Liver (tissue), 9 donors: ENCODE results near the gene TAF1B. TPM values are rescaled to one million over a fixed set of nuclear protein-coding genes. Genes with fewer than 3 reads are reported as not detected.

Experiments used
- DNase-seq: peaks from one replicate; pipeline ENCODE4 v3.0.0-alpha.2; 2017; ENCODE audit warnings: low spot score
- H3K27ac ChIP-seq, 2 donors: one replicate each; pipeline ENCODE4 v1.7.0; 2013; ENCODE audit warnings: inconsistent platforms in 2 of 2, low read length in 2 of 2, control low read depth in 1 of 2, low read depth in 1 of 2, mild to moderate bottlenecking in 1 of 2
- H3K27me3 ChIP-seq, 4 donors: one replicate each; pipeline versions ENCODE4 v1.6.1 to v1.7.0; 2013; ENCODE audit warnings: low read length in 3 of 4, inconsistent platforms in 1 of 4, mild to moderate bottlenecking in 1 of 4, moderate library complexity in 1 of 4; ENCODE audit not compliant: control insufficient read depth in 4 of 4, insufficient read depth in 4 of 4
- H3K36me3 ChIP-seq, 4 donors: one replicate each; pipeline versions ENCODE4 v1.6.1 to v1.7.0; 2013; ENCODE audit warnings: low read length in 3 of 4, mild to moderate bottlenecking in 3 of 4, low read depth in 1 of 4, moderate library complexity in 1 of 4; ENCODE audit not compliant: control insufficient read depth in 4 of 4, insufficient read depth in 3 of 4
- H3K4me1 ChIP-seq, 4 donors: one replicate each; pipeline versions ENCODE4 v1.6.1 to v1.7.0; 2013; ENCODE audit warnings: low read length in 3 of 4, mild to moderate bottlenecking in 3 of 4, moderate library complexity in 1 of 4; ENCODE audit not compliant: control insufficient read depth in 4 of 4, insufficient read depth in 4 of 4
- H3K4me3 ChIP-seq, 3 donors: one replicate each; pipeline versions ENCODE4 v1.6.1 to v1.7.0; 2013; ENCODE audit warnings: low read length in 3 of 3, control low read depth in 1 of 3, low read depth in 1 of 3, mild to moderate bottlenecking in 1 of 3
- H3K9ac ChIP-seq, 2 donors: one replicate each; pipeline ENCODE4 v1.7.0; 2013; ENCODE audit warnings: low read length in 2 of 2, mild to moderate bottlenecking in 2 of 2, moderate library complexity in 2 of 2, control low read depth in 1 of 2, low read depth in 1 of 2
- H3K9me3 ChIP-seq, 4 donors: one replicate each; pipeline versions ENCODE4 v1.6.1 to v1.7.0; 2013; ENCODE audit warnings: low read length in 3 of 4; ENCODE audit not compliant: control insufficient read depth in 4 of 4
- EGR1 ChIP-seq, 2 donors: IDR thresholded peaks; 2 replicates each; pipeline ENCODE4 v1.6.1; 2016 to 2018; ENCODE audit warnings: antibody characterized with exemption in 2 of 2, low read depth in 2 of 2
- FOXA1 ChIP-seq: IDR thresholded peaks from 2 replicates; pipeline ENCODE4 v1.6.1; 2016; ENCODE audit warnings: antibody characterized with exemption
- FOXA2 ChIP-seq: IDR thresholded peaks from 2 replicates; pipeline ENCODE4 v1.6.1; 2016; ENCODE audit warnings: antibody characterized with exemption
- GABPA ChIP-seq, 2 donors: IDR thresholded peaks in 1 of 2; conservative IDR thresholded peaks in 1 of 2; 2 replicates each; pipeline ENCODE4 v1.6.1; 2016; ENCODE audit warnings: antibody characterized with exemption in 2 of 2, mild to moderate bottlenecking in 1 of 2, moderate library complexity in 1 of 2
- HNF4A ChIP-seq, 2 donors: conservative IDR thresholded peaks; 2 replicates each; pipeline ENCODE4 v1.6.1; 2016; ENCODE audit warnings: antibody characterized with exemption in 2 of 2, mild to moderate bottlenecking in 2 of 2
- HNF4G ChIP-seq: IDR thresholded peaks from 2 replicates; pipeline ENCODE4 v1.6.1; 2016; ENCODE audit warnings: antibody characterized with exemption
- JUND ChIP-seq, 2 donors: IDR thresholded peaks; 2 replicates each; pipeline ENCODE4 v1.6.1; 2016; ENCODE audit warnings: antibody characterized with exemption in 2 of 2
- NR2F2 ChIP-seq: IDR thresholded peaks from 2 replicates; pipeline ENCODE4 v1.6.1; 2016; ENCODE audit warnings: antibody characterized with exemption
- RAD21 ChIP-seq, 2 donors: IDR thresholded peaks; 2 replicates each; pipeline ENCODE4 v1.6.1; 2016; ENCODE audit warnings: antibody characterized with exemption in 2 of 2, mild to moderate bottlenecking in 2 of 2
- RXRA ChIP-seq, 2 donors: IDR thresholded peaks; 2 replicates each; pipeline ENCODE4 v1.6.1; 2017 to 2018; ENCODE audit warnings: antibody characterized with exemption in 2 of 2, mild to moderate bottlenecking in 1 of 2
- SP1 ChIP-seq: IDR thresholded peaks from 2 replicates; pipeline ENCODE4 v1.6.1; 2018; ENCODE audit warnings: antibody characterized with exemption, mild to moderate bottlenecking
- TAF1 ChIP-seq: conservative IDR thresholded peaks from 2 replicates; pipeline ENCODE4 v1.6.1; 2016; ENCODE audit warnings: antibody characterized with exemption, mild to moderate bottlenecking
- YY1 ChIP-seq: IDR thresholded peaks from 2 replicates; pipeline ENCODE4 v1.6.1; 2016; ENCODE audit warnings: antibody characterized with exemption, mild to moderate bottlenecking
- WGBS: extraction: QIAGEN DNeasy Blood & Tissue Kit; methylation state at CpG from one replicate; pipeline ENCODE4 v1.1.7; 2013; 5-methylcytosine and 5-hydroxymethylcytosine counted together
- polyA plus RNA-seq, 2 donors: library from polyadenylated mRNA; stranded (reverse) in 1 of 2; unstranded in 1 of 2; fragments of 200-250 nt in 1 of 2; fragments of >200 nt in 1 of 2; fragmentation: Nextera tagmentation in 1 of 2; extraction: Ambion mirVana in 1 of 2; gene quantifications; one replicate each; pipeline versions ENCODE4 v1.2.1 to v1.2.3, GENCODE V29; 2013 to 2015
- total RNA-seq, 2 donors: library from RNA; depleted of rRNA; stranded (reverse); fragments of >200 nt; gene quantifications; one replicate each; pipeline ENCODE4 v1.2.3, GENCODE V29; 2014
- TF ChIP-seq, protein P1 (sequence below): IDR thresholded peaks from 2 replicates; pipeline ENCODE4 v1.6.1; 2016; ENCODE audit warnings: antibody characterized with exemption
- TF ChIP-seq, protein P2 (sequence below): fragments of 150-350 bp; IDR thresholded peaks from 2 replicates; pipeline ENCODE4 v1.5.1; 2017; ENCODE audit warnings: improper control_type of control experiment, low read depth, low read length; ENCODE audit not compliant: missing input control
- TF ChIP-seq, protein P3 (sequence below): IDR thresholded peaks from 2 replicates; pipeline ENCODE4 v1.6.1; 2016; ENCODE audit warnings: antibody characterized with exemption
- TF ChIP-seq, protein P4 (sequence below): IDR thresholded peaks from 2 replicates; pipeline ENCODE4 v1.6.1; 2016; ENCODE audit warnings: antibody characterized with exemption
- TF ChIP-seq, protein P5 (sequence below): IDR thresholded peaks from 2 replicates; pipeline ENCODE4 v1.6.1; 2016; ENCODE audit warnings: antibody characterized with exemption, mild to moderate bottlenecking
- donor health status: healthy.
- donor health status: healthy.
- donor health status: healthy.
- donor health status: healthy.
- donor health status: healthy.

The TAF1B gene
- total and polyA plus RNA-seq, 4 donors, result 3.1 to 17.2 (median 5.6) TPM

DNA sequence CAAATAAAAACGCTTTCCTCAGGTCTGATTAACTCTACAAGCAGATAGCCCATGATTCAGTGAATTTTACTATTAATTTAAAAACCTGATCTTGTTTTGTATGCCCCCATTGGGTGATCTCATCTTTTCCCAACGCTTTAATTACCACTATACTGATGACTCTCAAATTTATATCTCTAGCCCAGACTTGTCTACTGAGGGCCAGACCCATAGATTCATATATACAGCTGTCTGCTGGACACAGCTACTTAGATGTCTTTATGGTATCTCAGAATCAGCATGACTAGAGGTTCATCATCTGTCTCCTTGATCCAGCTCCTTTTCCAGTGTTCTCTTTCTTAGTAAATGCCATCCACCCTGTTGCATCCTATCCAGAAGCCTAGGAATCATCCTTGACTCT, 33.8 kb downstream of the TAF1B start:
- no peaks in the 10 kb centered on the region for H3K9me3 ChIP-seq
- H3K36me3 ChIP-seq, result peaks cover 0 to 4% (median 3%) of the 10 kb centered on the region in 4 donors
- 98% methylated on average over 2 of the region's 2 CpGs for WGBS
- no peak overlapping the region for H3K9ac ChIP-seq
- H3K4me3 ChIP-seq, result no peak overlapping the region
- no peak for DNase-seq
- H3K27me3 ChIP-seq, result no peaks in the 10 kb centered on the region
- no peak for TF ChIP-seq RAD21 (IDR thresholded peaks at IDR 0.05)
- no peak overlapping the region for H3K27ac ChIP-seq
- H3K4me1 ChIP-seq, result no peaks in the 10 kb centered on the region

DNA sequence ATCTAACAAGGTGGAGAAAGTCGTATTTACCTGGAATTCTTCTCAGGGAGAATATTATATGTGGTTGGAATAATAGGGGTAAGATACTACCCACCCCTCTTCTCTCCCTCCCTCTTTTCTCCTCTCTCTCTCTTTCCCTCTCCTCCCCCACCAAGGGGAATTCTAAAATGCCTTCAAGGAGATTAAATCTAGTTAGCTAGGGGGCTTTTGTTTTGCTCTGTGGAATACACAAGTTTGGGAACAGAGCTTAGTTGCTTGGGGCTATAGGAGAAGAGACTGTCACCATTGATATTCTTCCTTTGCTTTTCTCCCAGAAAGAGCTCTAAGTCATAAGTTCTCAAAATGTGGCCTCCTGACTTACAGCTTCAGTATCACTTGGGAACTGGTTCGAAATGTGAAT, 34.5 kb downstream of the TAF1B start:
- no peak overlapping the region for H3K4me3 ChIP-seq
- no peaks in the 10 kb centered on the region for H3K4me1 ChIP-seq
- H3K36me3 ChIP-seq, result peaks cover 0 to 4% (median 3%) of the 10 kb centered on the region in 4 donors
- H3K9me3 ChIP-seq, result no peaks in the 10 kb centered on the region
- H3K27ac ChIP-seq, result no peak overlapping the region
- TF ChIP-seq RAD21 (IDR thresholded peaks at IDR 0.05), result no peak
- TF ChIP-seq, protein P1, sequence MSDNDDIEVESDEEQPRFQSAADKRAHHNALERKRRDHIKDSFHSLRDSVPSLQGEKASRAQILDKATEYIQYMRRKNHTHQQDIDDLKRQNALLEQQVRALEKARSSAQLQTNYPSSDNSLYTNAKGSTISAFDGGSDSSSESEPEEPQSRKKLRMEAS, result no peak
- no peak for TF ChIP-seq HNF4G
- no peak for TF ChIP-seq FOXA1
- TF ChIP-seq, protein P2, sequence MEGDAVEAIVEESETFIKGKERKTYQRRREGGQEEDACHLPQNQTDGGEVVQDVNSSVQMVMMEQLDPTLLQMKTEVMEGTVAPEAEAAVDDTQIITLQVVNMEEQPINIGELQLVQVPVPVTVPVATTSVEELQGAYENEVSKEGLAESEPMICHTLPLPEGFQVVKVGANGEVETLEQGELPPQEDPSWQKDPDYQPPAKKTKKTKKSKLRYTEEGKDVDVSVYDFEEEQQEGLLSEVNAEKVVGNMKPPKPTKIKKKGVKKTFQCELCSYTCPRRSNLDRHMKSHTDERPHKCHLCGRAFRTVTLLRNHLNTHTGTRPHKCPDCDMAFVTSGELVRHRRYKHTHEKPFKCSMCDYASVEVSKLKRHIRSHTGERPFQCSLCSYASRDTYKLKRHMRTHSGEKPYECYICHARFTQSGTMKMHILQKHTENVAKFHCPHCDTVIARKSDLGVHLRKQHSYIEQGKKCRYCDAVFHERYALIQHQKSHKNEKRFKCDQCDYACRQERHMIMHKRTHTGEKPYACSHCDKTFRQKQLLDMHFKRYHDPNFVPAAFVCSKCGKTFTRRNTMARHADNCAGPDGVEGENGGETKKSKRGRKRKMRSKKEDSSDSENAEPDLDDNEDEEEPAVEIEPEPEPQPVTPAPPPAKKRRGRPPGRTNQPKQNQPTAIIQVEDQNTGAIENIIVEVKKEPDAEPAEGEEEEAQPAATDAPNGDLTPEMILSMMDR, result no peak
- no peak for TF ChIP-seq JUND (IDR thresholded peaks at IDR 0.05)
- TF ChIP-seq, protein P3, sequence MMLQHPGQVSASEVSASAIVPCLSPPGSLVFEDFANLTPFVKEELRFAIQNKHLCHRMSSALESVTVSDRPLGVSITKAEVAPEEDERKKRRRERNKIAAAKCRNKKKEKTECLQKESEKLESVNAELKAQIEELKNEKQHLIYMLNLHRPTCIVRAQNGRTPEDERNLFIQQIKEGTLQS, result no peak
- no peak for TF ChIP-seq HNF4A (conservative IDR thresholded peaks at IDR 0.05)
- no peak for TF ChIP-seq TAF1
- no peak for TF ChIP-seq RXRA (IDR thresholded peaks at IDR 0.05)
- no peak for TF ChIP-seq NR2F2
- no peak for TF ChIP-seq GABPA (IDR thresholded peaks at IDR 0.05 in 1 of 2, conservative IDR thresholded peaks at IDR 0.05 in 1 of 2)
- TF ChIP-seq, protein P4, sequence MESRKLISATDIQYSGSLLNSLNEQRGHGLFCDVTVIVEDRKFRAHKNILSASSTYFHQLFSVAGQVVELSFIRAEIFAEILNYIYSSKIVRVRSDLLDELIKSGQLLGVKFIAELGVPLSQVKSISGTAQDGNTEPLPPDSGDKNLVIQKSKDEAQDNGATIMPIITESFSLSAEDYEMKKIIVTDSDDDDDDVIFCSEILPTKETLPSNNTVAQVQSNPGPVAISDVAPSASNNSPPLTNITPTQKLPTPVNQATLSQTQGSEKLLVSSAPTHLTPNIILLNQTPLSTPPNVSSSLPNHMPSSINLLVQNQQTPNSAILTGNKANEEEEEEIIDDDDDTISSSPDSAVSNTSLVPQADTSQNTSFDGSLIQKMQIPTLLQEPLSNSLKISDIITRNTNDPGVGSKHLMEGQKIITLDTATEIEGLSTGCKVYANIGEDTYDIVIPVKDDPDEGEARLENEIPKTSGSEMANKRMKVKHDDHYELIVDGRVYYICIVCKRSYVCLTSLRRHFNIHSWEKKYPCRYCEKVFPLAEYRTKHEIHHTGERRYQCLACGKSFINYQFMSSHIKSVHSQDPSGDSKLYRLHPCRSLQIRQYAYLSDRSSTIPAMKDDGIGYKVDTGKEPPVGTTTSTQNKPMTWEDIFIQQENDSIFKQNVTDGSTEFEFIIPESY, result no peak
- no peak for TF ChIP-seq FOXA2
- no peak for TF ChIP-seq SP1
- TF ChIP-seq YY1, result no peak
- no peak for TF ChIP-seq EGR1 (IDR thresholded peaks at IDR 0.05; ENCODE audit: low read depth in 2 of 2)
- TF ChIP-seq, protein P5, sequence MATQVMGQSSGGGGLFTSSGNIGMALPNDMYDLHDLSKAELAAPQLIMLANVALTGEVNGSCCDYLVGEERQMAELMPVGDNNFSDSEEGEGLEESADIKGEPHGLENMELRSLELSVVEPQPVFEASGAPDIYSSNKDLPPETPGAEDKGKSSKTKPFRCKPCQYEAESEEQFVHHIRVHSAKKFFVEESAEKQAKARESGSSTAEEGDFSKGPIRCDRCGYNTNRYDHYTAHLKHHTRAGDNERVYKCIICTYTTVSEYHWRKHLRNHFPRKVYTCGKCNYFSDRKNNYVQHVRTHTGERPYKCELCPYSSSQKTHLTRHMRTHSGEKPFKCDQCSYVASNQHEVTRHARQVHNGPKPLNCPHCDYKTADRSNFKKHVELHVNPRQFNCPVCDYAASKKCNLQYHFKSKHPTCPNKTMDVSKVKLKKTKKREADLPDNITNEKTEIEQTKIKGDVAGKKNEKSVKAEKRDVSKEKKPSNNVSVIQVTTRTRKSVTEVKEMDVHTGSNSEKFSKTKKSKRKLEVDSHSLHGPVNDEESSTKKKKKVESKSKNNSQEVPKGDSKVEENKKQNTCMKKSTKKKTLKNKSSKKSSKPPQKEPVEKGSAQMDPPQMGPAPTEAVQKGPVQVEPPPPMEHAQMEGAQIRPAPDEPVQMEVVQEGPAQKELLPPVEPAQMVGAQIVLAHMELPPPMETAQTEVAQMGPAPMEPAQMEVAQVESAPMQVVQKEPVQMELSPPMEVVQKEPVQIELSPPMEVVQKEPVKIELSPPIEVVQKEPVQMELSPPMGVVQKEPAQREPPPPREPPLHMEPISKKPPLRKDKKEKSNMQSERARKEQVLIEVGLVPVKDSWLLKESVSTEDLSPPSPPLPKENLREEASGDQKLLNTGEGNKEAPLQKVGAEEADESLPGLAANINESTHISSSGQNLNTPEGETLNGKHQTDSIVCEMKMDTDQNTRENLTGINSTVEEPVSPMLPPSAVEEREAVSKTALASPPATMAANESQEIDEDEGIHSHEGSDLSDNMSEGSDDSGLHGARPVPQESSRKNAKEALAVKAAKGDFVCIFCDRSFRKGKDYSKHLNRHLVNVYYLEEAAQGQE, result no peak
- WGBS, result over 99% methylated on average over 2 of the region's 2 CpGs
- H3K27me3 ChIP-seq, result no peaks in the 10 kb centered on the region
- no peak for DNase-seq
- no peak overlapping the region for H3K9ac ChIP-seq
